ENCODE results near the gene LYAR. TPM values are rescaled to one million over a fixed set of nuclear protein-coding genes. Genes with fewer than 3 reads are reported as not detected.
A peak's percentile ranks its signal among the peaks of the same experiment; 100 is the strongest.

The LYAR gene
- total and polyA plus RNA-seq, 10 of the 15 experiments (the other 5 are each of a cell fraction or from before 2014, with no cell fraction given), result 18.3 to 85.4 (median 40.1) TPM

GRCh38 chr4:4328206-4328605 is 38.3 kb upstream of the LYAR start (continued):
- no peak for TF ChIP-seq ZNF687 (IDR thresholded peaks at IDR 0.05)

- H4K20me1 ChIP-seq (ENCODE audit: control insufficient read depth, insufficient read depth), result no peaks in the 10 kb centered on the region
- RAD21 ChIA-PET (ENCODE audit: unreplicated experiment), result no interaction called here
- SMC1A ChIA-PET (ENCODE audit: uncharacterized antibody, unreplicated experiment), result no interaction called here
- TF ChIP-seq CTCF (IDR thresholded peaks at IDR 0.05 in 2 of 3, conservative IDR thresholded peaks at IDR 0.05 in 1 of 3; ENCODE audit: control insufficient read depth in 2 of 3, extremely low read depth in 1 of 3, insufficient read depth in 1 of 3, low read depth in 3 of 3, low read length in 3 of 3) (peak in 2 of 3 experiments; percentile 2 to 34; a peak in 1 of 6 replicates), EZH2 (IDR thresholded peaks at IDR 0.05; ENCODE audit: borderline replicate concordance, control insufficient read depth, low read depth, low read length) (no peak)
- H2AFZ ChIP-seq (ENCODE audit: control insufficient read depth, low read depth, low read length), result no peak overlapping the region
- BruUV-seq (replicated peaks), result no TSS peak
- H3K4me2 ChIP-seq (ENCODE audit: control insufficient read depth, insufficient read depth), result no peak overlapping the region
- H3K4me3 ChIP-seq, result no peak overlapping the region
- DNase-seq (ENCODE audit: low read depth, low spot score) (no peak), ATAC-seq (peak; percentile 74), FAIRE-seq (no peak)
- H3K9me3 ChIP-seq (replicated peaks; ENCODE audit: control insufficient read depth, insufficient read depth, low read length), result no peaks in the 10 kb centered on the region
- WGBS (ENCODE audit: insufficient coverage, insufficient replicate concordance, low lambda C conversion rate, missing lambda C conversion rate), result 44% methylated on average over 22 of the region's 22 CpGs
- no peaks in the 10 kb centered on the region for H3K79me2 ChIP-seq (ENCODE audit: control insufficient read depth, insufficient read depth, low read length)
- no peaks in the 10 kb centered on the region for H3K4me1 ChIP-seq (ENCODE audit: control insufficient read depth, insufficient read depth, low read length)
- no peaks in the 10 kb centered on the region for H3K27me3 ChIP-seq (replicated peaks in 1 of 2; ENCODE audit: control insufficient read depth in 2 of 2, insufficient read depth in 2 of 2, low read length in 1 of 2)
- no peak overlapping the region for H3K27ac ChIP-seq (ENCODE audit: control insufficient read depth, insufficient read depth)
- intact Hi-C loops (cut with micrococcal nuclease; ENCODE audit: unreplicated experiment) (no loop called here), in situ Hi-C loops (cut with MboI) (loop anchor here (25.0 kb wide), 1 partner anchor 340 kb away; no protein-coding TSS in a partner anchor)
- no peaks in the 10 kb centered on the region for H3K36me3 ChIP-seq (ENCODE audit: control insufficient read depth in 2 of 2, insufficient read depth in 2 of 2, low read length in 1 of 2)
- H3K9ac ChIP-seq (ENCODE audit: control insufficient read depth, insufficient read depth, low read length), result no peak overlapping the region
- CTCF ChIA-PET, result interaction anchor here (1.2 kb wide), 1 partner anchor 129 kb away, joined by 4 read pairs; no protein-coding TSS in a partner anchor
- POLR2A ChIA-PET, result no interaction called here
Measured at GRCh38 chr4:4327652-4328121, 37.7 kb upstream of the LYAR start.
